OCI-LY1 (cell line): ENCODE data around the gene ADGRB2.

Source experiments
- H2AFZ ChIP-seq: fragments of 200-600 bp; sonication (generic), shearing (Covaris generic); 2 replicates; pipeline ENCODE4 v1.6.0; 2014; ENCODE audit warnings: antibody characterized with exemption, mild to moderate bottlenecking, low read length
- H3F3A ChIP-seq: fragments of 200-600 bp; sonication (generic), shearing (Covaris generic); 2 replicates; pipeline ENCODE4 v1.6.0; 2014; ENCODE audit warnings: mild to moderate bottlenecking, antibody characterized with exemption, low read length, moderate library complexity; ENCODE audit not compliant: insufficient read depth
- H3K27ac ChIP-seq: fragments of 200-600 bp; sonication (generic); 2 replicates; pipeline ENCODE4 v1.5.1; 2014; ENCODE audit warnings: low read length, mixed run types, mild to moderate bottlenecking, low read depth; ENCODE audit not compliant: poor library complexity, severe bottlenecking
- H3K27me3 ChIP-seq: fragments of 200-600 bp; sonication (generic); 2 replicates; pipeline ENCODE4 v1.6.0; 2014; ENCODE audit warnings: antibody characterized with exemption, mild to moderate bottlenecking, low read length, moderate library complexity; ENCODE audit not compliant: insufficient read depth
- H3K36me3 ChIP-seq: fragments of 200-600 bp; sonication (generic); 2 replicates; pipeline ENCODE4 v1.6.1; 2014; ENCODE audit warnings: mild to moderate bottlenecking, antibody characterized with exemption, low read length, moderate library complexity, mixed read lengths; ENCODE audit not compliant: insufficient read depth
- H3K4me1 ChIP-seq: fragments of 200-600 bp; sonication (generic); 2 replicates; pipeline ENCODE4 v1.5.1; 2014; ENCODE audit warnings: mild to moderate bottlenecking, low read length, moderate library complexity; ENCODE audit not compliant: insufficient read depth, severe bottlenecking
- H3K4me2 ChIP-seq: fragments of 200-600 bp; sonication (generic), shearing (Covaris generic); 2 replicates; pipeline ENCODE4 v1.6.1; 2014; ENCODE audit warnings: low read length
- H3K4me3 ChIP-seq: fragments of 200-600 bp; sonication (generic); 2 replicates; pipeline ENCODE4 v1.5.1; 2014; ENCODE audit warnings: low read length, low read depth, mild to moderate bottlenecking, mixed read lengths; ENCODE audit not compliant: poor library complexity, severe bottlenecking
- H3K79me2 ChIP-seq: fragments of 200-600 bp; shearing (Covaris generic); 2 replicates; pipeline ENCODE4 v1.6.1; 2016; ENCODE audit warnings: mixed run types, low read length, mixed read lengths; ENCODE audit not compliant: insufficient read depth
- H3K9ac ChIP-seq: fragments of 200-600 bp; sonication (generic), shearing (Covaris generic); 2 replicates; pipeline ENCODE4 v1.6.1; 2014; ENCODE audit warnings: mild to moderate bottlenecking, low read length, mixed read lengths
- H3K9me2 ChIP-seq: fragments of 200-600 bp; sonication (generic), shearing (Covaris generic); 2 replicates; pipeline ENCODE4 v1.6.1; 2014; ENCODE audit warnings: low read depth, mild to moderate bottlenecking, low read length, mixed read lengths
- H3K9me3 ChIP-seq: fragments of 200-600 bp; shearing (Covaris generic); 2 replicates; pipeline ENCODE4 v1.6.1; 2014; ENCODE audit warnings: low read length, mixed read lengths
- H4K20me1 ChIP-seq: fragments of 200-600 bp; sonication (generic), shearing (Covaris generic); 2 replicates; pipeline ENCODE4 v1.6.0; 2016; ENCODE audit warnings: mild to moderate bottlenecking, low read length; ENCODE audit not compliant: insufficient read depth
- CTCF ChIP-seq: fragments of 200-600 bp; sonication (generic), shearing (Covaris generic); IDR thresholded peaks from 2 replicates; pipeline ENCODE4 v1.5.1; 2017; ENCODE audit warnings: mild to moderate bottlenecking, antibody characterized with exemption, low read length, moderate library complexity, mixed read lengths
- EZH2 ChIP-seq: fragments of 200-600 bp; sonication (generic), shearing (Covaris generic); IDR thresholded peaks from 2 replicates; pipeline ENCODE4 v1.8.0; 2017; ENCODE audit warnings: borderline replicate concordance, mixed run types, mild to moderate bottlenecking, antibody characterized with exemption, low read length, moderate library complexity, mixed read lengths

Gene ADGRB2

GRCh38 chr1:31699341-31699891 is 64.7 kb downstream of the ADGRB2 start:
- Histone ChIP-seq H3K9me3 (no peaks in the 10 kb centered on the region), H3K36me3 (no peaks in the 10 kb centered on the region), H3K4me2 (no peak overlapping the region), H3K9me2 (no peaks in the 10 kb centered on the region), H3K79me2 (no peaks in the 10 kb centered on the region), H4K20me1 (no peaks in the 10 kb centered on the region), H3K27me3 (no peaks in the 10 kb centered on the region), H3K4me3 (no peak overlapping the region), H3K4me1 (peaks cover 3% of the 10 kb centered on the region), H3K27ac (no peak overlapping the region), H3K9ac (no peak overlapping the region), H3F3A (no peaks in the 10 kb centered on the region), H2AFZ (no peak overlapping the region)
- TF ChIP-seq CTCF (no peak), EZH2 (no peak)

- H3K27me3 ChIP-seq: no peaks in the 10 kb centered on the region
- no peaks in the 10 kb centered on the region for H3F3A ChIP-seq
- no peak for TF ChIP-seq CTCF
- no peak for TF ChIP-seq EZH2
- no peaks in the 10 kb centered on the region for H4K20me1 ChIP-seq
- H3K9me2 ChIP-seq: no peaks in the 10 kb centered on the region
- H3K4me1 ChIP-seq: peaks cover 3% of the 10 kb centered on the region
- no peaks in the 10 kb centered on the region for H3K9me3 ChIP-seq
- H3K9ac ChIP-seq: no peak overlapping the region
- no peaks in the 10 kb centered on the region for H3K36me3 ChIP-seq
- H2AFZ ChIP-seq: no peak overlapping the region
- no peak overlapping the region for H3K4me3 ChIP-seq
- H3K79me2 ChIP-seq: no peaks in the 10 kb centered on the region
- no peak overlapping the region for H3K4me2 ChIP-seq
- H3K27ac ChIP-seq: no peak overlapping the region
These were observed 66.7 kb downstream of the ADGRB2 start for GRCh38 chr1:31697369-31697984.

- Histone ChIP-seq H3K4me1 (peaks cover 3% of the 10 kb centered on the region), H3K4me3 (no peak overlapping the region), H4K20me1 (no peaks in the 10 kb centered on the region), H3K79me2 (no peaks in the 10 kb centered on the region), H3K27me3 (no peaks in the 10 kb centered on the region), H3K27ac (no peak overlapping the region), H3K9ac (no peak overlapping the region), H3F3A (no peaks in the 10 kb centered on the region), H3K4me2 (no peak overlapping the region), H3K36me3 (no peaks in the 10 kb centered on the region), H2AFZ (no peak overlapping the region), H3K9me3 (no peaks in the 10 kb centered on the region), H3K9me2 (no peaks in the 10 kb centered on the region)
- TF ChIP-seq CTCF (no peak), EZH2 (no peak)
These were observed 67.9 kb downstream of the ADGRB2 start for GRCh38 chr1:31696242-31696641.
